ENCODE data around the gene UNK. TPM values are rescaled to one million over a fixed set of nuclear protein-coding genes. Genes with fewer than 3 reads are reported as not detected.

The UNK gene
- total and polyA plus RNA-seq, 11 donors: 11.3 to 27.5 (median 16.3) TPM

DNA sequence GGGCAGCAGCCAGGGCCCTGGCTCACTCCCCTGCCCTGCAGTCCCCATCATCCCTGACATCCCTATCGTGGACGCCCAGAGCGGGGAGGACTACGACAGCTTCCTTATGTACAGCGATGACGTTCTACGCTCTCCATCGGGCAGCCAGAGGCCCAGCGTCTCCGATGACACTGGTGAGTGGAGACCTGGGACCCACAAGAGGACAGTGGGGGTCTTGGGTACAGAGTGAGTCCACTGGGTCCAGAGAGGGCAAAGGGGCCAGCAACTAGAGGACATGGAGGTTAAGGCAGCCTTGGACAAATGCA is 32.2 kb upstream of the UNK start:
- Histone ChIP-seq H3K4me3 (no peak overlapping the region), H3K36me3 (peaks cover 0 to 19% (median under 1%) of the 10 kb centered on the region in 9 donors), H3K4me1 (peaks cover 0 to 41% (median 20%) of the 10 kb centered on the region in 12 donors), H3K27ac (no peak overlapping the region), H3K27me3 (no peaks in the 10 kb centered on the region), H3K9me3 (no peaks in the 10 kb centered on the region)
- ATAC-seq (no peak), DNase-seq (no peak)
- WGBS, 4 donors: 87 to 97% (median 92%) methylated on average over 10 of the region's 10 CpGs
- TF ChIP-seq, protein P1, sequence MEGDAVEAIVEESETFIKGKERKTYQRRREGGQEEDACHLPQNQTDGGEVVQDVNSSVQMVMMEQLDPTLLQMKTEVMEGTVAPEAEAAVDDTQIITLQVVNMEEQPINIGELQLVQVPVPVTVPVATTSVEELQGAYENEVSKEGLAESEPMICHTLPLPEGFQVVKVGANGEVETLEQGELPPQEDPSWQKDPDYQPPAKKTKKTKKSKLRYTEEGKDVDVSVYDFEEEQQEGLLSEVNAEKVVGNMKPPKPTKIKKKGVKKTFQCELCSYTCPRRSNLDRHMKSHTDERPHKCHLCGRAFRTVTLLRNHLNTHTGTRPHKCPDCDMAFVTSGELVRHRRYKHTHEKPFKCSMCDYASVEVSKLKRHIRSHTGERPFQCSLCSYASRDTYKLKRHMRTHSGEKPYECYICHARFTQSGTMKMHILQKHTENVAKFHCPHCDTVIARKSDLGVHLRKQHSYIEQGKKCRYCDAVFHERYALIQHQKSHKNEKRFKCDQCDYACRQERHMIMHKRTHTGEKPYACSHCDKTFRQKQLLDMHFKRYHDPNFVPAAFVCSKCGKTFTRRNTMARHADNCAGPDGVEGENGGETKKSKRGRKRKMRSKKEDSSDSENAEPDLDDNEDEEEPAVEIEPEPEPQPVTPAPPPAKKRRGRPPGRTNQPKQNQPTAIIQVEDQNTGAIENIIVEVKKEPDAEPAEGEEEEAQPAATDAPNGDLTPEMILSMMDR (IDR thresholded peaks at IDR 0.05): no peak
- TF ChIP-seq POLR2A (IDR thresholded peaks at IDR 0.05): no peak
- intact Hi-C loops (cut with DNase I): loop anchor here in 2 of 10 donors (10.0 kb wide), 1 partner anchor 328 kb away; no protein-coding TSS in a partner anchor

GRCh38 chr17:75752802-75753513 is 31.6 kb upstream of the UNK start:
- Histone ChIP-seq H3K9me3 (no peaks in the 10 kb centered on the region), H3K27me3 (no peaks in the 10 kb centered on the region), H3K36me3 (peaks cover 0 to 23% (median 4%) of the 10 kb centered on the region in 9 donors), H3K4me3 (peak overlapping the region; percentile 7 to 61 (median 48)), H3K4me1 (peaks cover 0 to 35% (median 15%) of the 10 kb centered on the region in 12 donors), H3K27ac (peak overlapping the region in 2 of 12 donors; percentile 53 to 66)
- ATAC-seq (no peak), DNase-seq (no peak)
- intact Hi-C loops (cut with DNase I): loop anchor here in 2 of 10 donors (10.0 kb wide), 1 partner anchor 328 kb away; no protein-coding TSS in a partner anchor
- WGBS, 4 donors: 71 to 83% (median 76%) methylated on average over 18 to 19 of the region's 19 CpGs
- no peak for TF ChIP-seq POLR2A (IDR thresholded peaks at IDR 0.05)
- TF ChIP-seq, protein P1 (IDR thresholded peaks at IDR 0.05): no peak

- intact Hi-C loops (cut with DNase I): loop anchor here in 2 of 10 donors (10.0 kb wide), 1 partner anchor 329 kb away; no protein-coding TSS in a partner anchor
- ATAC-seq (peak in 3 of 4 donors; percentile 50 to 76 (median 57)), DNase-seq (peak; percentile 69 to 90 (median 80))
- TF ChIP-seq, protein P1 (IDR thresholded peaks at IDR 0.05): peak; percentile 39 to 82 (median 64)
- TF ChIP-seq POLR2A (IDR thresholded peaks at IDR 0.05): peak in 1 of 2 donors; percentile 37
- 7 to 53% (median 20%) methylated on average over 5 to 76 of the region's 76 CpGs for WGBS, 4 donors
- peaks cover 0 to 34% (median 15%) of the 10 kb centered on the region in 12 donors for H3K4me1 ChIP-seq
- H3K9me3 ChIP-seq: no peaks in the 10 kb centered on the region
- peaks cover 0 to 30% (median 7%) of the 10 kb centered on the region in 9 donors for H3K36me3 ChIP-seq
- H3K27ac ChIP-seq: peak overlapping the region in 7 of 12 donors; percentile 35 to 72 (median 49)
- peak overlapping the region; percentile 7 to 61 (median 48) for H3K4me3 ChIP-seq
- H3K27me3 ChIP-seq: no peaks in the 10 kb centered on the region
Measured at GRCh38 chr17:75753514-75754377, 30.9 kb upstream of the UNK start.

Measured in heart left ventricle (tissue), 16 donors.